GM21381 (cell line): ENCODE results near the gene PLEKHG1.

ENCODE experiments used
- ATAC-seq: cut with Tn5 transposase; IDR thresholded peaks from one replicate; pipeline ENCODE4 v1.9.1; 2021; ENCODE audit warnings: mild to moderate bottlenecking, moderate library complexity; ENCODE audit not compliant: unreplicated experiment

PLEKHG1 gene

GRCh38 chr6:150599199-150600009 lies at the start of gene PLEKHG1:
Gene PLEKHG1, plus strand, starts transcription at chr6:150599885. Its CDS starts 133,797 bp downstream, at chr6:150733682.
- ATAC-seq, result peak; percentile 74

- no peak for ATAC-seq
Measured at GRCh38 chr6:150550244-150550643, 49.4 kb upstream of the PLEKHG1 start.

- no peak for ATAC-seq
Measured at GRCh38 chr6:150557043-150557599, 42.6 kb upstream of the PLEKHG1 start.

GRCh38 chr6:150560004-150560883 lies 39.4 kb upstream of the PLEKHG1 start:
- no peak for ATAC-seq

- ATAC-seq, result no peak
Measured at GRCh38 chr6:150560884-150561219, 38.8 kb upstream of the PLEKHG1 start.

GRCh38 chr6:150565945-150566344 lies 33.7 kb upstream of the PLEKHG1 start:
- ATAC-seq, result no peak

- no peak for ATAC-seq
Measured at GRCh38 chr6:150566486-150566885, 33.2 kb upstream of the PLEKHG1 start.

GRCh38 chr6:150567380-150567779 lies 32.3 kb upstream of the PLEKHG1 start:
- ATAC-seq, result no peak

GRCh38 chr6:150567823-150568383 lies 31.8 kb upstream of the PLEKHG1 start:
- ATAC-seq, result no peak

GRCh38 chr6:150568560-150568959 lies 31.1 kb upstream of the PLEKHG1 start:
- ATAC-seq, result no peak

- ATAC-seq, result no peak
Measured at GRCh38 chr6:150569161-150569560, 30.5 kb upstream of the PLEKHG1 start.

GRCh38 chr6:150573041-150573681 lies 26.5 kb upstream of the PLEKHG1 start:
- no peak for ATAC-seq

GRCh38 chr6:150575836-150576235 lies 23.8 kb upstream of the PLEKHG1 start:
- ATAC-seq, result no peak

- ATAC-seq, result no peak
Measured at GRCh38 chr6:150576651-150577226, 22.9 kb upstream of the PLEKHG1 start.

GRCh38 chr6:150579611-150580010 lies 20.1 kb upstream of the PLEKHG1 start:
- ATAC-seq, result no peak

- ATAC-seq, result no peak
Measured at GRCh38 chr6:150580489-150580888, 19.2 kb upstream of the PLEKHG1 start.

GRCh38 chr6:150584065-150584464 lies 15.6 kb upstream of the PLEKHG1 start:
- no peak for ATAC-seq

GRCh38 chr6:150584596-150584995 lies 15.1 kb upstream of the PLEKHG1 start:
- ATAC-seq, result no peak

GRCh38 chr6:150586850-150587359 lies 12.8 kb upstream of the PLEKHG1 start:
- no peak for ATAC-seq

GRCh38 chr6:150587637-150588036 lies 12.0 kb upstream of the PLEKHG1 start:
- no peak for ATAC-seq
